Stimulated activated CD8-positive, alpha-beta memory T cell treated with anti-CD3 and anti-CD28 coated beads, Interleukin-4, amount 100 ng/mL, for 48 hours (primary cell): ENCODE measurements around the gene LRRC66.
A peak's percentile ranks its signal among the peaks of the same experiment; 100 is the strongest.

ENCODE experiments used
- DNase-seq: peaks from one replicate; pipeline ENCODE4 v3.0.0-alpha.2; 2020

LRRC66 gene, protein sequence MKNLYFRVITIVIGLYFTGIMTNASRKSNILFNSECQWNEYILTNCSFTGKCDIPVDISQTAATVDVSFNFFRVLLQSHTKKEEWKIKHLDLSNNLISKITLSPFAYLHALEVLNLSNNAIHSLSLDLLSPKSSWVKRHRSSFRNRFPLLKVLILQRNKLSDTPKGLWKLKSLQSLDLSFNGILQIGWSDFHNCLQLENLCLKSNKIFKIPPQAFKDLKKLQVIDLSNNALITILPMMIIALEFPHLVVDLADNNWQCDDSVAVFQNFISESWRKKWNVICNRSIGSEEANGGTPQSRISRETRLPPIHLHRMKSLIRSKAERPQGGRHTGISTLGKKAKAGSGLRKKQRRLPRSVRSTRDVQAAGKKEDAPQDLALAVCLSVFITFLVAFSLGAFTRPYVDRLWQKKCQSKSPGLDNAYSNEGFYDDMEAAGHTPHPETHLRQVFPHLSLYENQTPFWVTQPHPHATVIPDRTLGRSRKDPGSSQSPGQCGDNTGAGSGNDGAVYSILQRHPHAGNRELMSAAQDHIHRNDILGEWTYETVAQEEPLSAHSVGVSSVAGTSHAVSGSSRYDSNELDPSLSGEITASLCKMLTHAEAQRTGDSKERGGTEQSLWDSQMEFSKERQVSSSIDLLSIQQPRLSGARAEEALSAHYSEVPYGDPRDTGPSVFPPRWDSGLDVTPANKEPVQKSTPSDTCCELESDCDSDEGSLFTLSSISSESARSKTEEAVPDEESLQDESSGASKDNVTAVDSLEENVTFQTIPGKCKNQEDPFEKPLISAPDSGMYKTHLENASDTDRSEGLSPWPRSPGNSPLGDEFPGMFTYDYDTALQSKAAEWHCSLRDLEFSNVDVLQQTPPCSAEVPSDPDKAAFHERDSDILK

DNA sequence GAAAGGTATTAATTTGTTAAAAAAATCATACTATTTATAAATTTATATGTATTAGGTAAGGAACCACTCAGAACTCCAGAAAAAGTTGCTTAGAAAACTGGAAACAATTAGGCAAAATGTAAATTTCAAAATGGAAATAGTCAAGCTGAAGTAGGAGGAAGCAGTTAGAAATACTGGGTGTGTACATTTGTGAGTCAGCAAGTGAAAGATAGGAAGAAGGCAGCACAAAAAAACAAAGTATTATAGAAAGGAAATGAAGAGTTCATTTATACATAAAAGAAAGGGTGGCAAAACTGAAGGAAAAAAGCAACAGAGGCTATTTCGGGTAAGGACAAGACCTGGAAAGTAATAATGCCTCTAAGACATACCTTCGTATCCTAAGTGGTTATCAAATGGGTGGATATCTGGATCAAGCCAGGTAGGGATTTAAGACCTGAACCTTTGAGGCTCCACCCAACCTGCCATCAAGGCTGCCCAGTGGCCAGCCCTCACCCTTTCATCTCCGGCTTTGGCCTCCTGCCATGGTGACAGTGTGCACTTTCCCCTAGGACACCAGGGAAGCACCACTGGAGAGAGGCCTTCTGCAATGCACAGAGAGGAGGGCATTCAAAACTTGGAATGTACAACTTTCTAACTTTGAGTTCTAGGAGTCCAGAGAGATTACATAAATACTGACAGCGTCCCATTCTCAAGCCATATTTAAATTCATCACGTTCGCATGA is at the start of gene LRRC66:
Gene LRRC66, minus strand, starts transcription at position 428 of the 722 bp plus-strand sequence. CDS start 2,750 bp downstream, outside the sequence.
- no peak for DNase-seq

DNA sequence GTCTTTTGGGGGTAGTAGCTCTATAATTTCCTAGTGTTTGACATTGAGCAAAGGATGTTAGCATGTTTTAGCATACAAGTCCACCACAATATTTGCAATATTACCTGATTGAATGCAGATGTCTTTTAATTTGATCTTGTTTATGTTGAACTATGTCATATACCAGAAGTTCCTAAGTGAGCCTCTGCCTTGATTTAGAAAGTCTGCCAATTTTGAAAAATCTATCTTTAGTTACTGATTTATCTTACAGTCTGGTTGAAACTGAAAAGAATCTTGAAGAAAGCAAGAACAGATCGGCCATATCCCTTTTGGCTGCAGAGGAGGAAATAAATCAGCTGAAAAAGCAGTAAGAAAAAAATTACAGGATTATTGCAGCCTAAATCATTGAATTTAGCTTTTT is 49.4 kb upstream of the LRRC66 start:
- no peak for DNase-seq

GRCh38 chr4:52059372-52059771 is 39.2 kb upstream of the LRRC66 start:
- no peak for DNase-seq

DNA sequence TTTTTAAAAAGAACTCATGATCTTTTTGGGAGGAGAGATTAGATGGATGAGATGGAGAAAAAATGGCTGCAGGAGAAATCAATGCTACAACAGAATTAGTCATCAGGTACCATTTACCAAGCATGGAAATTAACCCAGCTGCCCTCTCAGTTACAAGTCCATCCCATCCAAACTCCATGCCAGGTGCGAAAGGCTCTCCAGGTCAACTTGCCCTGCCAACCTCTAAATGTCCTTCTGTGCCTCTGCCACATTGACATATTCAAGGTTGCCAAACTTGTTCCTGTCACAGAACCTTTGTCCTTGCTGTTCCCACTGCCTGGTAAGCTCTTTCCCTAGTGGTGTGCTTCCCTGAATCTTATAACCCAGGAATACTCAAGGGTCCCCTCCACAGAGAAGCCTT is 38.1 kb upstream of the LRRC66 start:
- DNase-seq, result no peak

DNA sequence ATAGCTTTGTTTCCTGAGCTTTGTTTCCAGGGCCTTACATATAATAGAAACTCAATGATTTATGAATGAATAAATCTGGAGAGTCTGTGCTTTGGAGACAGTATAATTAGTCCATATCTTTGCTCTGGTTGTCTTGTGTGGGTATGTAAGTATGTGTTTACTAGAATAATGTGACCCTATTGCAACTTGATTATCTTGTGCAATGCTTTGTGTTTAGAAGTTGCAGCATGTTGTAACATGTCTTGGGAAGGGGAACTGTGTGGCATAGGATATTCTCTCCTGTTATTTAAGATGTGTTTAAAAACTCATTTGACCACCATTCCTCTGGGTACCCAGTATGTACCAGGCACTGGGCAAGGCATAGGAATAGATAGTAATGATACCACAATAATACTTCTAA is 37.0 kb upstream of the LRRC66 start:
- no peak for DNase-seq

DNA sequence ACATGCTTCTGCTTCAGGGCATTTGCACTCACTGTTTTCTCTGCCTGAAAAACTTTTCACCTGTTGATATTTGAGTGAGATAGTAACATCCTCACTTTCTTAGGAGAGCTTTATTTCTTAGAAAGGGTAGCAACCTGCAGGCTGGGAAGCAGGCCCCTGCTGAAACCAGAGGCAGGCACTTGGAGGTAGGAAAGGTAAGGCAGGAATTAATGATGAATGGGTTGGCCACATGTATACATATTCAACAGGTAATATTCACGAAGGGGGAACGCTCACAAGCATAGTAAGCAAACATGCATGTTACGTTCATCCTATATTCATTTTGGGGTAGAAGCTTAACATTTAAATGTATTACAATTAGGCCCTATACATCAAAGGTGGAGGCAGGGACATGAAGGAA is 34.1 kb upstream of the LRRC66 start:
- DNase-seq, result no peak

DNA sequence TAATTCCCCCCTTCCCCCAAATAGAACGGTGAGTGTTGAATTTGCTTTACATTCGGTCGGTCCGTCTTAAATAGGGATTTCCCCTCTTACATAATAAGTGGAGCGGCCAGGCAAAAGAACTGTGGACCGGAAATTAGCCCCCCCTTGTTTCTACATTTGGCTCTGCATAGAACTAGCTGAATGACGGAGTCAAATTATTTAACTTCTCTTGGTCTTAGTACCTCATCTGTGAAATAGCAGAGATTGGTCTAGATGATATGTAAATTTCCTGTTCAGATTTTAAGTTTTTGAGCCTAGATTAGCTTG is 32.3 kb upstream of the LRRC66 start:
- DNase-seq, result no peak

- peak; percentile 28 for DNase-seq
Measured at GRCh38 chr4:52051615-52052474, 31.7 kb upstream of the LRRC66 start.

GRCh38 chr4:52051213-52051614 is 31.1 kb upstream of the LRRC66 start, which contains the start of gene SPATA18:
TSS of gene SPATA18 (plus strand) at chr4:52051304. CDS start at chr4:52051705, 401 bp downstream.
- no peak for DNase-seq

- no peak for DNase-seq
Measured at GRCh38 chr4:52049266-52049665, 29.1 kb upstream of the LRRC66 start.

- DNase-seq, result no peak
Measured at GRCh38 chr4:52045028-52045427, 24.9 kb upstream of the LRRC66 start.

- peak; percentile 82 for DNase-seq
Measured at GRCh38 chr4:52038103-52038912, 18.1 kb upstream of the LRRC66 start, which contains the start of gene SGCB. TSS of gene SGCB (minus strand) at chr4:52038299. CDS start at chr4:52038259, 40 bp downstream.

GRCh38 chr4:52037689-52038102 is 17.5 kb upstream of the LRRC66 start:
- peak; percentile 44 for DNase-seq

- no peak for DNase-seq
Measured at GRCh38 chr4:52036886-52037530, 16.8 kb upstream of the LRRC66 start.

- DNase-seq, result no peak
Measured at GRCh38 chr4:52035190-52035589, 15.0 kb upstream of the LRRC66 start.

- DNase-seq, result no peak
Measured at GRCh38 chr4:52032005-52032404, 11.8 kb upstream of the LRRC66 start.

DNA sequence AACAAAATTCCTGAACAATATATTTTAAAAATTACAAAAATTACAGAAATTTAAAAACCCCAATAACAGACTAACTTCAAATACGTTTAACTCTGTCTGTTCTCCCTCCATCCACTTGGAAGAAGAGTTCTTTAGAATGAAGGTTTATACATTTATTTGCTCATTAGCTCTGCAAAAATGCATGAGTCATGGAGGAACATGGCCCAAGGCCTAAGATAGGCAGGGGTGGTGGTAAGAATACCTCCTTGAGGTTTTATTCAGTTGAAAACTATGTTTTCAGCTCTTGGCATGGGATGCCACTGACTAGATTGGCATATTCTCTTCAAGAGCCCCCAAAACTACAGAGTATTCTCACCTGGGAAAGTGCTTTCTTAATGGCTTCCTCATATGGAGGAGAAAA is 8.8 kb upstream of the LRRC66 start:
- no peak for DNase-seq

DNA sequence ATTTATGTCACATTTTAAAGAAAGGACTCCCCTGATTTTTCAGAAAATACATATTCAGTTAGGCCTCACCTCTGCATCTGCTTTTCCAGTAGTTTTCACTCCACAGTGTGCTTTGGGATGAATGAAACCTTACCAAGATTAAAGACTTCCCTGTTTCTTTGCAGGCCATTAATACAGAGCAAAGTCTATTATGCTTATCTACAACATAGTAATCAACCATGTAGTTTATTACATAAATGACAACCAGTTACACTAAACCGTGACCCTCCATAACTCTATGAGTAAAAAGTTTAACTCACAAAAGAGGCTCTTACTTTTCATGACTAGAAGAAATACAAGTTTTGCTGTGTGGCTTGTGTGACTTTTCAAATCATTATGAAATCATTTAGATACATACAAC is 2.3 kb downstream of the LRRC66 start:
- DNase-seq, result no peak

DNA sequence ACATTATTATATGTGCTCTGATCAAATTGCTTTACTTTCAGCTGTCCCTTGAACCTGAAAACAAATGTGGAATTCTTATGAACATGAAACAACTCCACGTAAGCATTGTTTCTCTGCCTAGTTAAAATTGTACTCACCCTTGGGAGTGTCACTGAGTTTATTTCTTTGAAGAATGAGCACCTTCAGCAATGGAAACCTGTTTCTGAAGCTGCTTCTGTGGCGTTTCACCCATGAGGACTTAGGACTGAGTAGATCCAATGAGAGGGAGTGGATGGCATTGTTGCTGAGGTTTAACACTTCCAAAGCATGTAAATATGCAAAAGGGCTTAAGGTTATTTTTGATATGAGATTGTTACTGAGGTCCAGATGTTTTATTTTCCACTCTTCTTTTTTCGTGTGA is 3.2 kb downstream of the LRRC66 start:
- DNase-seq, result no peak

- DNase-seq, result no peak
Measured at GRCh38 chr4:52015366-52015765, 4.8 kb downstream of the LRRC66 start.

- DNase-seq, result no peak
Measured at GRCh38 chr4:52014903-52015302, 5.3 kb downstream of the LRRC66 start.
